Hepatocyte (in vitro differentiated cells): Measurements from ENCODE around the gene PPP1R2.

Source experiments
- EZH2 ChIP-seq: fragments of 200-600 bp; sonication (generic); IDR thresholded peaks from 2 replicates; pipeline ENCODE4 v1.6.1; 2016; ENCODE audit warnings: antibody characterized with exemption, mild to moderate bottlenecking, borderline replicate concordance
- TF ChIP-seq, protein P1 (sequence below): fragments of 200-600 bp; sonication (generic); IDR thresholded peaks from 2 replicates; pipeline ENCODE4 v1.5.1; 2016; ENCODE audit warnings: antibody characterized with exemption, mild to moderate bottlenecking; ENCODE audit not compliant: poor library complexity

DNA sequence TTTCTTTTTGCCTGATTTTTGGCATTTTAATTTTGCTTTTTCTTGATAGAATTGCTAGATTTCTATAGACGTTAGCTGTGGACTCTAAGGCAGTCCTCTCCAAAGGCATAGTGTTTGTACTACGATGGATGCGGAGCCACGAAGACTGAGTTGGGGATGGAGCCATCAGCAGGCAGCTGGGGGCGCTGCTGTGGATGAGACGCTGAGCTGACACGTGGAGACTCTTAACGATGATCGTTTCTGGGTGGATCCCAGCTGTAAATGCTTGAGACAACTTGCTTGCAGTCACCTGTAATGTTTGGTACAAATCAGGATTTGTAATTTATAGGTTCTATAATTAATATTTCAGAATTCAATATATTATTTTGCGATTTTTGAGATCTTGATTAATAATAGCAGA, 13.3 kb upstream of the PPP1R2 start:
- TF ChIP-seq, protein P1, sequence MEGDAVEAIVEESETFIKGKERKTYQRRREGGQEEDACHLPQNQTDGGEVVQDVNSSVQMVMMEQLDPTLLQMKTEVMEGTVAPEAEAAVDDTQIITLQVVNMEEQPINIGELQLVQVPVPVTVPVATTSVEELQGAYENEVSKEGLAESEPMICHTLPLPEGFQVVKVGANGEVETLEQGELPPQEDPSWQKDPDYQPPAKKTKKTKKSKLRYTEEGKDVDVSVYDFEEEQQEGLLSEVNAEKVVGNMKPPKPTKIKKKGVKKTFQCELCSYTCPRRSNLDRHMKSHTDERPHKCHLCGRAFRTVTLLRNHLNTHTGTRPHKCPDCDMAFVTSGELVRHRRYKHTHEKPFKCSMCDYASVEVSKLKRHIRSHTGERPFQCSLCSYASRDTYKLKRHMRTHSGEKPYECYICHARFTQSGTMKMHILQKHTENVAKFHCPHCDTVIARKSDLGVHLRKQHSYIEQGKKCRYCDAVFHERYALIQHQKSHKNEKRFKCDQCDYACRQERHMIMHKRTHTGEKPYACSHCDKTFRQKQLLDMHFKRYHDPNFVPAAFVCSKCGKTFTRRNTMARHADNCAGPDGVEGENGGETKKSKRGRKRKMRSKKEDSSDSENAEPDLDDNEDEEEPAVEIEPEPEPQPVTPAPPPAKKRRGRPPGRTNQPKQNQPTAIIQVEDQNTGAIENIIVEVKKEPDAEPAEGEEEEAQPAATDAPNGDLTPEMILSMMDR: peak; percentile 23
- no peak for TF ChIP-seq EZH2
